ENCODE data around the gene B4GALNT4.
A peak's percentile ranks its signal among the peaks of the same experiment; 100 is the strongest.
"Not testable (repeated sequence)": the region's sequence is repeated elsewhere in the genome, so short reads cannot be mapped to it uniquely, and the experiment has no call there.

B4GALNT4 gene

DNA sequence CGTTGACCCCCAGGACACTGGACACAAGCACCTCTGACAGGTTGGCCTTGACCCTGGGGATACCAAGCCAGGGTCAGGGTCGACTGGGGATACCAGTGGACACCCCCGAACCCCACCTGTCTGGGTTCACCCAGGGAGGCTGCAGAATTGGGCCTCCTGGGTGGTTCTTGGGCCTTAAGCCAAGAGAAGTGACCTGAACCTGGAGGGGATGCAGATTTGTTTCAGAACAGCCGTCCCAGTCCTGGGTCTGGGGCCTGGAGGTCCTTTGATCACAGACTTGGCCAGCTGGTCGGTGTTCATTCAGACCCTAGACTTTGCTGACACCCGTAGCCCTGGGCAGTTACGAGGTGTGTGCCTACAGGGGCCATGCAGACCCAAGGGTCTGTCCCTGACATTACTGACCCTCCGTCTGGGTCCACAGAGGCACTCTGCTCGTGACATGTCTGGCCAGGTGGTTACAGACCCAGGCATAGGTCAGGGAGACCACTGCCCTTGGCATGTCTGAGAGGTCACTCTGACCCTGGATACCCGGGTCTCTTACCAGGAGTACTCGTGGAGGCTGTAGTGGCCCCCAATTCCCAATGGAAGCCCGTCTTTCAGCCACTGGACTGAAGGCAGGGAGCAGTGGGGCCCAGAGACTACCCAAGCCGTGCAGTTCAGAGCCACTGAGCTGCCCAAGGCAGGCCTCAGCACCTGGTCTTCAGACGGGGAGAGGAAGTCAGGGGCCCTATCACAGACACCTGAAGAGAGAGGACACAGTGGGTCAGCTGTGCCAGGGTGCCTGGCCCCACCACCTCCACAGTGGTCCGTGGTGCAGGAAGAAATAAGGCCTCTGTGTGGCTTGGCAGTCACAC is 39.1 kb downstream of the B4GALNT4 start:
- no peak for DNase-seq (ENCODE audit: low spot score)

DNA sequence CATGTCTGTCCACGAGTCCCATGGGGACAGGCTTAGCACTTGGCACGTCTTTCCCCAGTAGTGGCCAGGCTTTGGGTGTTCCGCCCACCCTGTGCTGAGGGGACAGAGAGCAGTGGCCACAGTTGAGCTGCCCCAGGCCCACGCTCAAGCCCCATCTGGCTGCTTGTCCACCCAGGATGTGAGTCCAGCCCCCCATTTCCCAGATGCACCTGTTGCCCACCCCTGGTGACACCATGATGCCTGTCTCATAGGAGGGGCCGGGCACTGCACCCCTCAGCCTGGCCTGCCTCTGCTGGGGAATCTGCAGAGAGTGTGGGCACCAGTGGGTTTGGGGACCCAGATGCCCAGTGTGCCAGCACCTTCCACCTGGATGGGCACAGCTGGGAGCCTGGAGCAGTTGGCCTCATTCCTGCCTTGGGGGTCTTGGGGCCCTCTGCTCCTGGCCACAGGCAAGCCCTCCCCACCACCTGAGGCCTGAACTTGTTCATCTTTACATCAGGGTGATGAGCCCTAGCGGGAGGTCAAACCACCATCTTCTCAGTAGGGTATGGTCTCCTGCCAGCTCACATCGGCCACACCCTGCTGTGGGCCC is 39.8 kb downstream of the B4GALNT4 start:
- DNase-seq (ENCODE audit: low spot score): no peak

DNA sequence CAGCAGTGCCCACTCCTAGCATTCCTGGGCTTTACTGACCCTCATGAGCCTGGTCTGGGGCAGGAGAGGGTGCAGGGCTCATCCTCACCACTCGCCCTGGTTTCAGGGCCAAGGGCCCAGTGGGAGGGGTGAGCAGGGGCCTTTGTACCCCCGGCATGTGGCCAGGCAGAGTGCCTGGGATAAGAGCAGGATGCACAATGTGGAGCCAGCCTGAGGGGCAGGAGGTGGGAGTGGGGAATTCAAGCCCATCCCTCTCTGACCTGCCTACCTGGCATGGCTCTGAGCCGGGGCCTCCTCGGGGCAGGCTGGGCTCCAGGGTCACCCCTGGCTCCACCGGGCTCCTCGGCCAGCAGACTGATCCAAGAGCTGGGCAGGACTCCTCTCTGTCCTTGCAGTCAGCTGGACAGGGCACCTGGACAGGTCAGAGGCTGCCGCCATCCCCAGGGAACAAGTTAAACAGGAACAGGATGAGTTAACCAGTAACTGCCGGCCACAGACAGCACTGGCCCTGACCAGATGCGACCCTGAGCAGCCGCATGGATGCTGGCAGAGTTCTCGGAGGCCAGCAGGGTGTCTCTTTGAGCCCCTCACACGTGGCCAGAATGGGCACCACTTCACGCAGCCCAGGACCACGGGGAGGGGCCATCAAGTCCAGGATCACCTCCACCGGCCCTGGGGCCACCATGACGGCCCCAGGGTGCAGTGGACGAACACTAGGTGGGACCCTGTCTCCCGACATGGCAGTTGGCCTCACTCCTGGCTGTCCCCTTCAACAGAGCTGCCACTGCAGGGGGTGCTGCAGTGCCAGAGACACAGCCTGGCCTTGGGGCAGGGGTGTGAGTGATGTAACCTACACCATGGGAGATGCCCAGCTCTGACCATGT is 40.5 kb downstream of the B4GALNT4 start:
- no peak for DNase-seq (ENCODE audit: low spot score)

DNA sequence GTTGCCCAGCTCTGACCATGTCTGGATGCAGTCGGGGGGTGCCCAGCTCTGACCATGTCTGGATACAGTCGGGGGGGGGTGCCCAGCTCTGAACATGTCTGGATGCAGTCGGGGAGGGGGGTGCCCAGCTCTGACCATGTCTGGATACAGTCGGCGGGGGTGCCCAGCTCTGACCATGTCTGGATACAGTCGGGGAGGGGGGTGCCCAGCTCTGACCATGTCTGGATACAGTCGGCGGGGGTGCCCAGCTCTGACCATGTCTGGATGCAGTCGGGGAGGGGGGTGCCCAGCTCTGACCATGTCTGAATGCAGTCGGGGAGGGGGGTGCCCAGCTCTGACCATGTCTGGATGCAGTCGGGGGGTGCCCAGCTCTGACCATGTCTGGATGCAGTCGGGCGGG is 41.4 kb downstream of the B4GALNT4 start:
- DNase-seq (ENCODE audit: low spot score): not testable (repeated sequence)

DNA sequence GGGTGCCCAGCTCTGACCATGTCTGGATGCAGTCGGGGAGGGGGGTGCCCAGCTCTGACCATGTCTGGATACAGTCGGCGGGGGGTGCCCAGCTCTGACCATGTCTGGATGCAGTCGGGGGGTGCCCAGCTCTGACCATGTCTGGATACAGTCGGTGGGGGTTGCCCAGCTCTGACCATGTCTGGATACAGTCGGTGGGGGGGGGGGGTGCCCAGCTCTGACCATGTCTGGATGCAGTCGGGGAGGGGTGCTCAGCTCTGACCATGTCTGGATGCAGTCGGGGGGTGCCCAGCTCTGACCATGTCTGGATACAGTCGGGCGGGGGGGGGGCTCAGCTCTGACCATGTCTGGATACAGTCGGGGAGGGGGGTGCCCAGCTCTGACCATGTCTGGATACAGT is 42.2 kb downstream of the B4GALNT4 start:
- not testable (repeated sequence) for DNase-seq (ENCODE audit: low spot score)

DNA sequence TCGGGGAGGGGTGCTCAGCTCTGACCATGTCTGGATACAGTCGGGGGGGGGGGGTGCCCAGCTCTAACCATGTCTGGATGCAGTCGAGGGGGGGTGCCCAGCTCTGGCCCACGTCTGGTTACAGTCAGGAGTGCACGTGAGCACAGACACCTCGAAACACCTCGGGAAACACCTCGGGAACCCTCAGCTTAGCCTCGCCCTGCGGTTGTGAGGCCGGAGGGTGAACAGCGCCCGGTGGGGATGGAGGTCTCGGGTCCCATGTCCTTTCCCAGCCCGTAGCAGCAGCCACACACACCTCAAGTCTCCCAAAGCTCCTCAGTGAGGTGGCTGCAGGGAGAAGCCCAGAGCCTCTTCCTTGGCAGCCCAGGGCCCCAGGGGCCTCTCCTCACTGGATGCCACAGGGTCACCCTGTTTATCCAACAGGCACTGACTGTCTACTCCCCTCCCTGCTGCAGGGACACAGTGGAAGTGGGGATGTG is 43.4 kb downstream of the B4GALNT4 start:
- DNase-seq (ENCODE audit: low spot score): no peak

DNA sequence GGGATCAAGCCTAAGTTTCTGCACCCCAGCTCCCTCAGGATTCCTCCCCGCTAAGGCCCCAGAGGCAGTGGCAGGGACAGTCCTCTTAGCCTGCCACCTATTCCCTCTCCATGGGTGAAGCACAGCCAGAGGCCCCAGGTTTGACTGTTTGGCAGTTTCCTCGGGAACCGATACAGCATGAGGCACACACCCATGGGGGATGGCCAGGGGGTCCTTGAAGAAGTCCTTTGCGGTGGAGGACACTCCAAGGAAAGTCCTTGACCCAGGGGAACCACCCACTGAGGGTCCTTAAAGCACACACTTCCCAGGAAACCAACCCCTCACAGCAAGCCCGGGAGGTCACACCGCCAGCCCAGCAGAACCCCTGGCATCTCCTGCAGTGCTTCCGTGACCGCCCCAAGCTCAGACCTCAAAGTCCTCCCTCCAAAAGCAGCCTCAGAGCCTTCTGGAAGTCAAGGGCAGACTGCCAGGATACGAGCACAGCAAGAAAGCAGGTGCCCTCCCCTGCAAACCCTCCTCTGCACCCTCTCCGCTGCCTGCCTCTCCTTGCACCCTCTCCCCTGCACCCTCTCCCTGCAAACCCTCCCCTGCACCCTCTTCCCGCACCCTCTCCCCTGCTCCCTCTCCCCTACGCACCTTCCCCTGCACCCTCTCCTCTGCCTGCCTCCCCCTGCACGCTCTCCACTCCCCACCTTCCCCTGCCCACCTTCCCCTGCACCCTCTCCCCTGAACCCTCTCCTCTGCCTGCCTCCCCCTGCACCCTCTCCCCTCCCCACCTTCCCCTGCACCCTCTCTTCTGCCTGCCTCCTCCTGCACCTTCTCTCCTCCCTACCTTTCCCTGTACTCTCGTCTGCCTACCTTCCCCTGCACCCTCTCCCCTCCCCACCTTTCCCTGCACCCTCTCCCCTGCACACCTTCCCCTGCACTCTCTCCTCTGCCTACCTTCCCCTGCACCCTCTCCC is 44.1 kb downstream of the B4GALNT4 start:
- no peak for DNase-seq (ENCODE audit: low spot score)

DNA sequence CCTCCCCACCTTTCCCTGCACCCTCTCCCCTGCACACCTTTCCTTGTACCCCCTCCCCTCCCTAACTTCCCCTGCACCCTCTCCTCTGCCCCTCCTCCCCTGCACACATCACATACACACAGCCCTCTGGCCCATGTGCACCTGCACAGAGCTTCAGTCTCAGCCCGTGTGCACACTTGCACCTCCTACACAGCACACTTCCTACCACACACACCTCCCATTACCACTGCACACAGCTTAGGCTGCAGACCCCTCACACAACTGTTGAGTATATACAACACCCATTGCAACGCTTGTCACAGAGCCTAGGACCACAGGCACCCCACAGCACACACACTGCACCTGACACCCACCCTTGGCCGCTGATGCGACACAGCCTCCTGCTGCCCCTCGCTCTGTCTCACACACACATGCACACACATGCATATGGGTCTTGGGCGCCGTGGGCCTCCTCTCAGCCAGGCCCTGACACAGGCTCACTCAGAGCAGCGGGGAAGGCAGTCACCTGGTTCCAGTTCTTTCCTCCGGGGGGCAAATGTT is 45.1 kb downstream of the B4GALNT4 start:
- DNase-seq (ENCODE audit: low spot score): no peak

DNA sequence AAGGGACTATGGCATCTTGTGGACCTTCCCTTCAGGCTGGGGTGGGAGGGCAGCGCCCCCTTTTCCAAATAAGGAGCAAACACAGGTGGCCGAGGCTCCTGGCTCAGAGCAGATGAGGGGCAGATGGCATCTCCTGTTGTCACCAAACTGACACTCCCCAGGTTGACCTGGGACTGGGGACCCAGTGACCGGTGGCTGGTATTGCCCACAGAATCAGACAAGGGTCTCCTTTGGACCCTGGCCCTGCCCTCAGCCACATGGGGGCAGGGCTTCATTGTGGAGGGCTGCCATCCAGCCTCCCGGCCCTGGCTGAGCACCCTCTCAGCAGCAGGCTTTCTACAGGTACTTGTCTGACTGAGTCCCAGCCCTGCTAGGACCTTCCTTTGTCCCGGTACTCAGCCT is 46.3 kb downstream of the B4GALNT4 start:
- DNase-seq (ENCODE audit: low spot score): no peak

DNA sequence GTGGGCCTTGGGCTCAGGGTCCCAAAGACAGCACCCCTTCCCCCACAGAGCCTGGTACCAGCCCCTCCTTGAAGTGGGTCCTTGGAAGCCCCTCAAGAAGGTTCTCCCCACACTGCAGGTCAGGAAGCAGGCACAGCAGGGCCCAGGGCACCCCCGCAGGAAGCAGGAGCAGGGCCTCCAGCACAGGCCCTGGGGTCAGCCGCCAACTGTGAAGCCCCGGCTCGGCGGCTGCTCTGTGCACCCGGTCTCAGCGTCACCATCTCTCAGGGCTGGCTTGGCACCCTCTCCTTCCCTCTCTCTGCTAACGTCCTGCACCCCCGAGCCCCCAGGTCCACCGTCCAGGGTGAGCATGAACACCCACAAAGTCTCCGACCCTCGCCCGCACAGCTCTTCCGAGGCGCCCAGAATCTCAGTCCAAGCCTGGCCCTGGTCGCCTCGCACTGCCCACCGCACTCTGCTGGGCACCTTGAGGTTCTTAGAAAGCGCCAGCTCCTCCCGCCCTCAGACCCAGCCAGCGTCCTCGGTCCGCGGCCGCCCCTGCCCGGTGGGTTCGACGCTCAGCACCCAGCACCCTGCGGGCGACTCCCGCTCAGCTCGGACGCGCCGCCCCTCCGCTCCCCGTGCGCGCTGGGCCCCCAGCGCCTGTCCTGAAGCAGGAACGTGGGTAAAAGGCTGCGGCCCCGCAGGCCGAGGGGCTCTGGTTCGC is 46.9 kb downstream of the B4GALNT4 start:
- no peak for DNase-seq (ENCODE audit: low spot score)

DNA sequence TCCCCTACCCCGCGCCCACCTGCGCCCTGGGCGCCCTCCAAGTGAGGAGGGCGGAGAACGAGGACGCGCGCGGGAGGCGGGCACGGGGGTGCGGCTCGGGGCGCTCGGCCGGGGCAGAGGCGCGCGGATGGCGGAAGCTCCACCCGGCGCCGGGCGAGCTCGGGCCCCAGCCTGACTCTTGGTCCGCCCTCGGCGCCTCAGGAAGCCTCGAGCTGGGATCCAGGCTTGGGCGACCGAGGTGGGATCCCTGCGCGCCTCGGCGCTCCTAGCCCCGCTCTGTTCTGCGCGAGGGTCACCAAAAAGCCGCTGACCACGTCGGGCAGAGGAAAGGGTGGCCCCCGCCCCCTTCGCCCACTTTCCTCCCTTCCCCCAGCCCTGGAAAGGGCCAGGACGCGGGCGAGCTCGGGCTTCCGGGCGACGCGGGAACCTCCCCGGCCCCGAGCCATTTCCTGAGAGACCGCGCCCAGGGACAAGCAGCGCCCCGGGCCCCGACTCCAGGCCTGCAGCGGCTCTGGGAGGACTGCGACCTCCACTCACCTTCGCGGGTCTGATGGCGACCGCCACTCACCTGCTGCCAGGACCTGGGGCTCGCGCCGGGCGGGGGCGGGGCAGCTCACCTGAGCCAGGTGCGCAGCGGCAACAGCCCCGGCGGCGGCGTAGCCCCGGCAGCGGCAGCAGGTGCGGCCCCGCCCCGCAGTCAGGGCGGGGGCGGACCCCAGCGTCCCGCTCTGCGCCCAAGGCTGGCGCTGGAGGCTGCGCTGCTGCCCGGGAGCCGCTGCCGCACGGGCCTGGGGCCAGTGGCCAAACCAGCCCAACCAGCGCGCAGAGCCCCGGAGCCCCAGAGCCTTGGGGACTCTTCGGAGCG is 47.7 kb downstream of the B4GALNT4 start:
- DNase-seq (ENCODE audit: low spot score): peak; percentile 49

DNA sequence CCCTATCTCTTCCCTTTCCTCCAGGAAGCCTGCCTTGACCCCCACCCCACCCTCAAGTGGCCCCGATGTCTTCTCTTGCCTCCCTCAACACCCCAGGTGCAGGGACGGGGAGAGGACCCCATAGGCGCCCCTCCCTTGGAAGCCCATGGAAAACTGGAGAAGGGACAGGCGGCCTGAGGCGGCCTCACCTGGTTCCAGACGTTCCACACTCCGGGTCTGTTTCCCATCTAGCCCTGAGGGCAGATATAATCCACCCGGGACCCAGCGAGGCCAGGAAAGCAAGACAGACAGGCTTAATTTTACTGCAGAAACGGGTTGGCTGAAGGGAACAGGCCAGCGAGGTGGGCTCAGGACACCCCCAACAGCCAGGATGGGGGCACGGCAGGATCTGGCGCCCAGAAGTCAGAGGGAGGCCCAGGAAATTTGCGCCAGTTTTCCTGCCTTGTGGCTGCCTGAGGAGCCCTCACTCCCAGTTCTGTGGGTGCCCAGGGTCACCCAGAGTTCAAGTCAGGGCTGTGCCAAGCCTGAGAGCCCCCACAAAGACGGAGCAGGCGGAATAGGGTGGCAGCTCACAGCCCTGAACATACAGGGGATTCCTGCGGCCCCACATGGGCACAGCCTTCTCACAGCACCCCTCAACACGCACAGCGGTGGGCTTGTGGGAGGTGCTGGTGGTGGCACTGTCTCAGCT is 48.5 kb downstream of the B4GALNT4 start:
- no peak for DNase-seq (ENCODE audit: low spot score)

DNA sequence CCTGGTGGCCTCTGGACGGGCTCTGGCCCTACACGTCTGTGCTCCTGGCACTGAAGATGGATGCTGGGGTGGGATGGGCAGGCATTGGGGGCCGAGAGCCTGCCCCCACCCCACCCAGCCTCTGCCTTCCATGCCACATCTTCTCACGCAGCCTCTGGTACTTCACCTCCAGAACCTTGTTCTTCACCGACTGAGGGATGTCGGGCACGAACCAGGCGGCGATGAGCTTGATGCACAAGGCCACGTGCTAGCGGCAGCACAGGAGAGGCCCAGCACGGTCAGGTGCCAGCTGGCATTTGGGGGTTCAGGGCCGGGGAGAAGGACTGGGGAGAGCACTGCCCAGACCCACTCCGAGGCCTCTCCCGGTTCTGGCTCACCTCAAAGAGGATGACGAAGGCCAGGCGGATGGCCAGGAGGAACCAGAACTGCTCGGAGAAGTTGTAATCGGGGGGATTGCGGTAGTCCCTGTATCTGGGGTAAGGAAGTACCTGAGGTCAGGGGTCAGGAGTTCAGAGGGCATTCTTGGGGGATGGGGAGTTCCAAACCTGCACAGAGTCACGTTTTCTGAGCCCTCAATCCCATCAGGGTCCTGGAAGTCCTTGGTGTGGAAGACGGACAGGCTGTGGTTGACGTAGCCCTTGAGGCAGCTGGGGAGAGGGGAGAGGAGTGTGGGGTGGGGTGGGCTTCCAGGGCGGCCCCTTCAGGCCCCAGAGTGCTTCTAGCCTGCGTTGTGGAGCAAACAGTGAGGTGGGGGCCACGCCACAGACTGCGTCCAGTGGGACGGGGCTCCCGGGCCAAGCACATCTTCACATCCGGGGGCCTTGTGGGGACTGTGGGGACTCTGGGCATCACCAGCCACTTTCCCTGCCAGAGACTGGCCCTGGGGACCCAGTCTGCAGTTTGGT is 49.3 kb downstream of the B4GALNT4 start:
- no peak for DNase-seq (ENCODE audit: low spot score)

DNA sequence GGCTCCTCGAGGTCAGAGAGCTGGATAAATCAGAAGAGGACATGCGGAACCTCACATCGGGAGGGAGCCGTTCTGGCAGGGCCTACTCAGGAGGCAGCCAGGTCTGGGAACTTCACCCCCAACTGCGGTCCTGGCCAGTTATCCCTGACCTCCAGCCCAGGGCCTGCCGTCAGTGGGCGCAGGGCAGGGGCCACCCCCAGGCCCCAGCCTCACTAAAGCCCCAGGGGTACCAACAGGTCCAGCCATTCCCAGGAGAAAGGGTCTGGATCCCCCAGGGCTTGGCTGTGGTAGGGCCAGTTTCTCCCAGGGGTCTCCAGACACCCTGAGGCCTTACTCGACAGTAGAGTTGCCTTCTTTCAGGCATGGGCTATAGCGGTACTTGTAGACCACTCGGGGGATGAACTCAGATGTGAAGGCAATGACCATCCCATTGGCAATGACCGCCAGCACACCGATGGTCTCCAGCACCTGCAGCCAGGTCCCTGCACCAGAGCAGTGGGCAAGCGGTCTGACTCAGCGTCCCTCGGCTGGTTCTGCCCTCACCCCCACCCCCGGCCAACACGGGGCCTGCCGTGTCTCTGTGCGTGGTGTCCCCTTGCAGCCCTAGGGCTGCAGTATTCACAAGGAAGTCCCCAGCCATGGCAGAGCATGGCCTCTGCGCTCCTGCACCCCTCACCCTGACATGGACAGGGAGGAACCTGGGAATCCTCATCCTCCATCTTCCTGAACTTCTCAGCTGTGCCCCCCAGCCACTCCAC is 50.1 kb downstream of the B4GALNT4 start:
- no peak for DNase-seq (ENCODE audit: low spot score)

DNA sequence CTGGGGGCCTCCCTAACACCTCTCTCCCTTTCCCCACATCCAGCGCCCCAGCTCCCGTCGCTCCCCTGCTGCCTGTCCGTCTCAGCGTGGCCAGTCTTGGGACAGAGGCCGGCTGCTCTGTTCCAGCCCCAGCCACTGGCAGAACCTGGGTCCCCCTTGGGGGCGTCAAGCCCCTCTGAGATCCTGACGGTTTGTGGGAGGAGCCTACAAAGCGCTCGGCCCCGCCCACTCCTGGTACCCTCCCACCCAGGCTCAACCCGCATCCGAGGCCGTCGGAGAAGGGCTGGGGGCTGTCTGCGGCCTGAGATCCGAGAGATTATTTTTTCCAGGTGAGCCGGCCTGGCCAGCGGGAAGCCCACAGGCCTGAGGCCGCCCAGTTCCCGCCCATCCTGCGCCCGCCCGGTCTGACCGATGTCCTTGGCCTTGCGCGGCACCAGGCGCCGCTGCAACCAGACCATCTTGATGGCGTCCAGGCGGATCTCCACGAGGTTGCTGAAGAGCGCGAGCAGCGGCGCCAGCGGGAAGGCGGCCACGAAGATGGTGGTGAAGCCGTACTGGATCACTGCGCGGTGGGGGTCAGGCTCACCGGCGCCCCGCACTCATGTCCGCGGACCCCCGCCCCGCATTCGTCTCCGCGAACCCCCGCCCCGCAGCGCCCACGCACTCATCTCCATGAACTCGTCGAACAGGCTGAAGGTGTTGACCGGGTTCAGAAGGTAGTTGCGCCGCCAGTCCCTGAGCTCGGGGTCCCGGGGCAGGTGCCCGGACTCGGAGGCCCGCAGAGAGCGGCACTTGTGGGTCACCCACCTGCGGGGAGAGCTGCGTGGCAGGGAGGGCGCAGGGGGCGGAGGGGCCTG is 51.0 kb downstream of the B4GALNT4 start:
- no peak for DNase-seq (ENCODE audit: low spot score)

DNA sequence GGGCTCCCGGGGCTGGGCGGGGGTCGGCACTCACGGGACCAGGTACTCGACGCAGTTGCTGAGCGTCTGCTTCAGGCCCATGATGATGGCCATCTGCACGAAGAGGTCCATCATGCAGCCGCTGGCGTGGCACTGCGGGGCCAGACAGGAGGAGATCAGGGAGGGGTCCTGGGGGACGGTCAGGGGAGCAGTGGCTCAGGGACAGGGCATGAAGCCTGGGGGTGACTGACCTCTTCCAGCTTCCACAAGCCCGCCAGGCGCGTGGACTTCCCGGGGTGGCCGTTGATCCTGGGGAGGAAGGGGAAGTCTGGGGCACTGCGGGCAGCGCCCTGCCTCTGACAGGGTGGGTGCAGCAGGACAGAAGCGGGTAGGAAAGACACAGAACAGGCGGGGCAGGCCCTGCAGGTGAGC is 51.6 kb downstream of the B4GALNT4 start:
- no peak for DNase-seq (ENCODE audit: low spot score)

Data from RKO (cell line).